H9 (cell line): ENCODE data around the gene MCHR2. TPM values are rescaled to one million over a fixed set of nuclear protein-coding genes. Genes with fewer than 3 reads are reported as not detected.

Experiments
- DNase-seq: peaks from one replicate; pipeline ENCODE4 v3.0.0-alpha.2; 2017
- H2AFZ ChIP-seq: one replicate; pipeline ENCODE4 v1.6.1; 2013; ENCODE audit warnings: mild to moderate bottlenecking, low read length, control low read depth, moderate library complexity
- H2AK5ac ChIP-seq: 2 replicates; pipeline ENCODE4 v1.6.1; 2013; ENCODE audit warnings: low read length, control low read depth, mixed read lengths; ENCODE audit not compliant: insufficient read length
- H2BK120ac ChIP-seq: one replicate; pipeline ENCODE4 v1.6.1; 2013; ENCODE audit warnings: low read depth, mild to moderate bottlenecking, low read length, control low read depth, inconsistent platforms; ENCODE audit not compliant: poor library complexity, severe bottlenecking
- H2BK12ac ChIP-seq: 2 replicates; pipeline ENCODE4 v1.6.1; 2013; ENCODE audit warnings: low read length, control low read depth, mixed read lengths, low read depth; ENCODE audit not compliant: insufficient read length
- H2BK15ac ChIP-seq: 2 replicates; pipeline ENCODE4 v1.6.1; 2013; ENCODE audit warnings: low read depth, low read length, control low read depth
- H2BK20ac ChIP-seq: one replicate; pipeline ENCODE4 v1.6.1; 2013; ENCODE audit warnings: low read depth, mild to moderate bottlenecking, low read length, control low read depth, inconsistent platforms; ENCODE audit not compliant: poor library complexity, severe bottlenecking
- H2BK5ac ChIP-seq: 2 replicates; pipeline ENCODE4 v1.6.1; 2013; ENCODE audit warnings: low read length, control low read depth, mixed read lengths; ENCODE audit not compliant: insufficient read length
- H3K14ac ChIP-seq: 2 replicates; pipeline ENCODE4 v1.6.1; 2013; ENCODE audit warnings: low read length, control low read depth; ENCODE audit not compliant: insufficient read depth
- H3K18ac ChIP-seq: 2 replicates; pipeline ENCODE4 v1.6.1; 2013; ENCODE audit warnings: low read depth, mild to moderate bottlenecking, mixed read lengths, low read length, control low read depth; ENCODE audit not compliant: insufficient read length
- H3K23ac ChIP-seq: 2 replicates; pipeline ENCODE4 v1.6.1; 2013; ENCODE audit warnings: low read length, control low read depth, mixed read lengths, low read depth; ENCODE audit not compliant: insufficient read length
- H3K23me2 ChIP-seq: 2 replicates; pipeline ENCODE4 v1.6.1; 2013; ENCODE audit warnings: low read depth, mild to moderate bottlenecking, mixed read lengths, low read length, control low read depth; ENCODE audit not compliant: insufficient read length, poor library complexity, severe bottlenecking
- H3K27ac ChIP-seq: 2 replicates; pipeline ENCODE4 v1.5.1; 2013; ENCODE audit warnings: low read length, control low read depth, mixed read lengths, low read depth; ENCODE audit not compliant: insufficient read length
- H3K27me3 ChIP-seq: 2 replicates; pipeline ENCODE4 v1.6.1; 2013; ENCODE audit warnings: low read length, control low read depth, inconsistent platforms; ENCODE audit not compliant: insufficient read depth
- H3K4ac ChIP-seq: 2 replicates; pipeline ENCODE4 v1.6.1; 2013; ENCODE audit warnings: low read depth, mild to moderate bottlenecking, control low read depth, inconsistent platforms, low read length, moderate library complexity
- H3K4me1 ChIP-seq: 2 replicates; pipeline ENCODE4 v1.6.1; 2013; ENCODE audit warnings: low read length, control low read depth, inconsistent platforms; ENCODE audit not compliant: insufficient read depth
- H3K4me2 ChIP-seq: 2 replicates; pipeline ENCODE4 v1.6.1; 2013; ENCODE audit warnings: low read length, control low read depth, mixed read lengths; ENCODE audit not compliant: insufficient read length, insufficient read depth
- H3K56ac ChIP-seq: 2 replicates; pipeline ENCODE4 v1.6.1; 2013; ENCODE audit warnings: low read depth, mild to moderate bottlenecking, mixed read lengths, low read length, control low read depth; ENCODE audit not compliant: insufficient read length
- H3K79me1 ChIP-seq: 2 replicates; pipeline ENCODE4 v1.6.1; 2013; ENCODE audit warnings: low read depth, mild to moderate bottlenecking, moderate library complexity, low read length, control low read depth, inconsistent platforms; ENCODE audit not compliant: insufficient read depth, poor library complexity, severe bottlenecking
- H3K79me2 ChIP-seq: 2 replicates; pipeline ENCODE4 v1.6.1; 2013; ENCODE audit warnings: low read length, control low read depth, inconsistent platforms; ENCODE audit not compliant: insufficient read depth
- H3K9ac ChIP-seq: 2 replicates; pipeline ENCODE4 v1.6.1; 2013; ENCODE audit warnings: low read length, control low read depth, mixed read lengths; ENCODE audit not compliant: insufficient read length; ENCODE audit errors: extremely low read depth
- H3K9me3 ChIP-seq: one replicate; pipeline ENCODE4 v1.6.1; 2013; ENCODE audit warnings: low read depth, low read length, inconsistent platforms; ENCODE audit not compliant: control insufficient read depth
- H3T11ph ChIP-seq: one replicate; pipeline ENCODE4 v1.6.1; 2013; ENCODE audit warnings: mild to moderate bottlenecking, low read length, control low read depth, inconsistent platforms
- H4K20me1 ChIP-seq: one replicate; pipeline ENCODE4 v1.6.1; 2013; ENCODE audit not compliant: control insufficient read depth, insufficient read length, insufficient read depth
- H4K5ac ChIP-seq: 2 replicates; pipeline ENCODE4 v1.6.1; 2013; ENCODE audit warnings: low read depth, mild to moderate bottlenecking, mixed read lengths, low read length, control low read depth; ENCODE audit not compliant: insufficient read length
- H4K8ac ChIP-seq: replicated peaks from 2 replicates; pipeline ENCODE4 v1.6.1; 2013; ENCODE audit warnings: low read length, control low read depth, mixed read lengths, low read depth; ENCODE audit not compliant: insufficient read length
- H4K91ac ChIP-seq: 2 replicates; pipeline ENCODE4 v1.6.1; 2013; ENCODE audit warnings: low read depth, mild to moderate bottlenecking, moderate library complexity, mixed read lengths, low read length, control low read depth; ENCODE audit not compliant: insufficient read length
- H3K27ac Mint-ChIP-seq, 3 experiments: 2 replicates in 2 of 3; 3 replicates in 1 of 3; pipeline ENCODE4 v1.8.0; 2020 to 2021; ENCODE audit warnings: mixed read lengths in 3 of 3, mild to moderate bottlenecking in 1 of 3, moderate library complexity in 1 of 3
- H3K27me3 Mint-ChIP-seq: 2 replicates; pipeline ENCODE4 v1.8.0; 2021; ENCODE audit warnings: low read depth, mild to moderate bottlenecking, moderate library complexity, mixed read lengths
- H3K36me3 Mint-ChIP-seq, 3 experiments: 2 replicates in 2 of 3; 3 replicates in 1 of 3; pipeline ENCODE4 v1.8.0; 2020 to 2021; ENCODE audit warnings: low read depth in 3 of 3, mixed read lengths in 3 of 3; ENCODE audit not compliant: insufficient read depth in 1 of 3
- H3K4me1 Mint-ChIP-seq, 2 experiments: 2 replicates each; pipeline ENCODE4 v1.8.0; 2020; ENCODE audit warnings: mixed read lengths in 2 of 2
- H3K4me3 Mint-ChIP-seq, 2 experiments: 2 replicates in 1 of 2; 3 replicates in 1 of 2; pipeline ENCODE4 v1.8.0; 2020 to 2021; ENCODE audit warnings: mild to moderate bottlenecking in 2 of 2, mixed read lengths in 2 of 2, moderate library complexity in 1 of 2
- H3K9me3 Mint-ChIP-seq, 2 experiments: 2 replicates in 1 of 2; 3 replicates in 1 of 2; pipeline ENCODE4 v1.8.0; 2020; ENCODE audit warnings: mild to moderate bottlenecking in 2 of 2, mixed read lengths in 2 of 2, moderate library complexity in 1 of 2
- CTCF ChIP-seq: fragments of 200-600 bp; sonication (generic); conservative IDR thresholded peaks from 3 replicates; pipeline ENCODE4 v1.8.0; 2021; ENCODE audit warnings: antibody characterized with exemption, mild to moderate bottlenecking
- WGBS: extraction: QIAGEN DNeasy Blood & Tissue Kit; methylation state at CpG from one replicate; pipeline ENCODE4 v1.1.7; 2013; ENCODE audit warnings: missing lambda C conversion rate, low lambda C conversion rate, mixed read lengths; ENCODE audit not compliant: insufficient read length; ENCODE audit errors: extremely low coverage; 5-methylcytosine and 5-hydroxymethylcytosine counted together
- total RNA-seq: library from RNA; stranded (reverse); gene quantifications from 2 replicates; pipeline ENCODE4 v1.2.1, GENCODE V29; 2021

Gene MCHR2
- total RNA-seq, 1 experiment from 2014 or later = not detected

GRCh38 chr6:99879431-99879830 lies 114.6 kb downstream of the MCHR2 start:
- WGBS = no CpG with 5 or more reads among the region's 3 CpGs
- Histone ChIP-seq H2BK12ac (no peak overlapping the region), H2AFZ (no peak overlapping the region), H3K56ac (no peak overlapping the region), H3K9me3 (no peaks in the 10 kb centered on the region), H4K8ac (no peak overlapping the region), H3K14ac (no peak overlapping the region; the same call in 1 of the 2 replicates), H3K9ac (no peak overlapping the region), H4K5ac (no peak overlapping the region), H3K4me2 (no peak overlapping the region), H2BK5ac (no peak overlapping the region), H3K79me1 (no peaks in the 10 kb centered on the region), H3K18ac (no peak overlapping the region), H3K4ac (no peak overlapping the region), H3K79me2 (no peaks in the 10 kb centered on the region), H3K23me2 (no peaks in the 10 kb centered on the region), H3K27me3 (no peaks in the 10 kb centered on the region), H3K27ac (no peak overlapping the region), H3K4me1 (peaks cover 3% of the 10 kb centered on the region), H3T11ph (no peak overlapping the region), H2BK15ac (no peak overlapping the region), H2BK20ac (no peak overlapping the region), H4K91ac (no peak overlapping the region), H2BK120ac (no peak overlapping the region), H3K23ac (no peak overlapping the region), H4K20me1 (no peaks in the 10 kb centered on the region), H2AK5ac (no peak overlapping the region)
- peaks cover 2% of the 10 kb centered on the region; the same call in 1 of the 2 replicates for H3K27me3 Mint-ChIP-seq
- H3K4me1 Mint-ChIP-seq = peaks cover 5 to 7% of the 10 kb centered on the region in 2 experiments
- peak overlapping the region in 1 of 3 experiments; percentile 72; a peak in 1 of 7 replicates for H3K27ac Mint-ChIP-seq
- no peak for TF ChIP-seq CTCF
- no peaks in the 10 kb centered on the region for H3K36me3 Mint-ChIP-seq
- no peak overlapping the region for H3K4me3 Mint-ChIP-seq
- no peak for DNase-seq
- H3K9me3 Mint-ChIP-seq = no peaks in the 10 kb centered on the region; a peak in 1 of 5 replicates
